K562 (cell line): ENCODE data around the gene RAB25. TPM values are rescaled to one million over a fixed set of nuclear protein-coding genes. Genes with fewer than 3 reads are reported as not detected.

ENCODE experiments used
- ATAC-seq: fragments of 200-7000 bp; cut with Tn5 transposase; 3 replicates; pipeline ENCODE4 v1.9.1; 2020; ENCODE audit warnings: moderate library complexity
- BruUV-seq: library from RNA; stranded (reverse); fragments of 400-500 nt; replicated peaks from 2 replicates; lab custom pipeline; 2021; lab: Mats Ljungman, UMichigan
- CTCF ChIA-PET: fragments of 300-600 bp; formaldehyde crosslinking; extraction: SDS; loops from one replicate; lab custom pipeline; 2021; ENCODE audit warnings: low intra/inter-chr PET ratio; lab: Yijun Ruan, JAX
- POLR2A ChIA-PET: fragments of 300-600, 350-650 bp; sonication (Branson Sonifier 250); formaldehyde crosslinking; extraction: SDS; loops from one replicate; lab custom pipeline; 2021; ENCODE audit warnings: antibody characterized with exemption, inconsistent platforms; lab: Yijun Ruan, JAX
- DNase-seq, 4 experiments: peaks; one replicate each; pipeline versions ENCODE4 v3.0.0 to v3.0.0-alpha.2; 2011 to 2018; ENCODE audit warnings: low spot score in 3 of 4, mixed read lengths in 3 of 4; ENCODE audit errors: extremely low read depth in 1 of 4
- FAIRE-seq: peaks from 2 replicates; lab custom pipeline; 2011; peaks lifted over from hg19 to GRCh38; lab: Jason Lieb, UNC
- H2AFZ ChIP-seq: 2 replicates; pipeline ENCODE4 v1.6.0; 2011; ENCODE audit warnings: low read depth, low read length, control low read depth, inconsistent platforms
- H3K27ac ChIP-seq: fragments of 200-600 bp; 3 replicates; pipeline ENCODE4 v1.8.0; 2011; ENCODE audit warnings: low read depth, mild to moderate bottlenecking, control low read depth, inconsistent platforms, low read length, moderate library complexity, mixed read lengths; ENCODE audit errors: extremely low read depth
- H3K27me3 ChIP-seq, 2 experiments: fragments of 300-600 bp in 1 of 2; 2 replicates in 1 of 2; 3 replicates in 1 of 2; pipeline versions ENCODE4 v1.6.0 to v1.8.0; 2011; ENCODE audit warnings: inconsistent platforms in 2 of 2, low read length in 2 of 2, mild to moderate bottlenecking in 1 of 2, mixed read lengths in 1 of 2, moderate library complexity in 1 of 2; ENCODE audit not compliant: control insufficient read depth in 2 of 2, insufficient read depth in 2 of 2
- H3K36me3 ChIP-seq: fragments of 300-600 bp; 3 replicates; pipeline ENCODE4 v1.8.0; 2011; ENCODE audit warnings: mild to moderate bottlenecking, low read length, inconsistent platforms; ENCODE audit not compliant: control insufficient read depth, insufficient read depth
- H3K4me1 ChIP-seq, 2 experiments: fragments of 200-600 bp in 1 of 2; replicated peaks in 1 of 2; 2 replicates in 1 of 2; 3 replicates in 1 of 2; pipeline versions ENCODE4 v1.5.1 to v1.8.0; 2011; ENCODE audit warnings: inconsistent platforms in 2 of 2, low read length in 2 of 2, mild to moderate bottlenecking in 1 of 2, mixed read lengths in 1 of 2, moderate library complexity in 1 of 2; ENCODE audit not compliant: control insufficient read depth in 2 of 2, insufficient read depth in 2 of 2
- H3K4me2 ChIP-seq: 2 replicates; pipeline ENCODE4 v1.6.1; 2011; ENCODE audit warnings: low read length, control low read depth, inconsistent platforms, mixed read lengths; ENCODE audit not compliant: insufficient read depth
- H3K4me3 ChIP-seq: fragments of 200-600 bp; sonication (generic), shearing (Covaris generic); 2 replicates; pipeline ENCODE4 v1.5.1; 2016; ENCODE audit warnings: control low read depth, inconsistent platforms
- H3K79me2 ChIP-seq: fragments of 200-600 bp; 3 replicates; pipeline ENCODE4 v1.8.0; 2011; ENCODE audit warnings: low read length, inconsistent platforms; ENCODE audit not compliant: control insufficient read depth, insufficient read depth
- H3K9ac ChIP-seq, 2 experiments: 2 replicates each; pipeline versions ENCODE4 v1.6.0 to v1.6.1; 2011; ENCODE audit warnings: low read depth in 2 of 2, low read length in 2 of 2, control low read depth in 1 of 2, inconsistent platforms in 1 of 2, mild to moderate bottlenecking in 1 of 2, mixed read lengths in 1 of 2; ENCODE audit not compliant: insufficient read depth in 1 of 2
- H3K9me1 ChIP-seq: one replicate; pipeline ENCODE4 v1.6.0; 2011; ENCODE audit warnings: inconsistent platforms, mild to moderate bottlenecking, low read length, moderate library complexity; ENCODE audit not compliant: control insufficient read depth, insufficient read depth
- H3K9me3 ChIP-seq: replicated peaks from 2 replicates; pipeline ENCODE4 v1.5.1; 2011; ENCODE audit warnings: low read depth, low read length, inconsistent platforms; ENCODE audit not compliant: control insufficient read depth, insufficient read depth
- H4K20me1 ChIP-seq: replicated peaks from 2 replicates; pipeline ENCODE4 v1.6.1; 2011; ENCODE audit warnings: low read length, inconsistent platforms, mixed read lengths; ENCODE audit not compliant: control insufficient read depth, insufficient read depth
- EGR1 ChIP-seq: fragments of 450-650 bp; conservative IDR thresholded peaks from 2 replicates; pipeline ENCODE4 v1.6.1; 2017; ENCODE audit warnings: mild to moderate bottlenecking
- EZH2 ChIP-seq: IDR thresholded peaks from 2 replicates; pipeline ENCODE4 v1.6.1; 2012; ENCODE audit warnings: low read depth, mild to moderate bottlenecking, inconsistent platforms, low read length, borderline replicate concordance
- MXI1 ChIP-seq: IDR thresholded peaks from 2 replicates; pipeline ENCODE4 v1.6.1; 2011; ENCODE audit warnings: low read depth, mild to moderate bottlenecking, improper control_type of control experiment, low read length
- OTX1 ChIP-seq: fragments of 450-650 bp; formaldehyde crosslinking; IDR thresholded peaks from 2 replicates; pipeline ENCODE4 v1.4.0; 2022; ENCODE audit warnings: mild to moderate bottlenecking
- POLR2AphosphoS5 ChIP-seq: IDR thresholded peaks from 2 replicates; pipeline ENCODE4 v1.6.1; 2011; ENCODE audit warnings: mild to moderate bottlenecking, low read depth, low read length, moderate library complexity; ENCODE audit not compliant: control insufficient read depth, insufficient read depth
- POLR2G ChIP-seq: fragments of 200-400 bp; formaldehyde crosslinking; IDR thresholded peaks from 2 replicates; pipeline ENCODE4 v1.6.1; 2017; ENCODE audit warnings: low read depth, mild to moderate bottlenecking, antibody characterized with exemption, low read length, moderate library complexity
- PTTG1 ChIP-seq: fragments of 450-650 bp; IDR thresholded peaks from 2 replicates; pipeline ENCODE4 v1.6.1; 2016; ENCODE audit warnings: low read depth, mild to moderate bottlenecking, missing genetic modification characterization, missing compliant biosample characterization
- STAG1 ChIP-seq: sonication (generic); formaldehyde crosslinking; IDR thresholded peaks from 2 replicates; pipeline ENCODE4 v1.5.0; 2020; ENCODE audit warnings: missing genetic modification reagents, borderline replicate concordance
- ZC3H11A ChIP-seq: IDR thresholded peaks from 2 replicates; pipeline ENCODE4 v1.6.1; 2012; ENCODE audit warnings: low read depth, low read length, improper control_type of control experiment
- ZNF212 ChIP-seq: fragments of 450-650 bp; formaldehyde crosslinking; IDR thresholded peaks from 2 replicates; pipeline ENCODE4 v1.4.0; 2020; ENCODE audit warnings: mild to moderate bottlenecking
- ZNF224 ChIP-seq: sonication (generic); formaldehyde crosslinking; IDR thresholded peaks from 2 replicates; pipeline ENCODE4 v1.8.0; 2022; ENCODE audit warnings: mild to moderate bottlenecking, missing genetic modification reagents
- ZNF644 ChIP-seq: fragments of 200-800 bp; sonication (Bioruptor generic); IDR thresholded peaks from 2 replicates; pipeline ENCODE4 v1.6.1; 2016; ENCODE audit warnings: low read depth, missing genetic modification characterization, missing compliant biosample characterization
- WGBS: fragments of 100-300 bp; shearing (Covaris generic); methylation state at CpG from one replicate; pipeline ENCODE4 v1.1.6; 2016; ENCODE audit warnings: low coverage, mixed read lengths; ENCODE audit not compliant: insufficient coverage; ENCODE audit errors: missing lambda C conversion rate; 5-methylcytosine and 5-hydroxymethylcytosine counted together
- in situ Hi-C: fragments of 300-500 bp; cut with MboI; formaldehyde crosslinking; loops from 4 replicates; pipeline ENCODE4 v1.15.0; 2018; ENCODE audit warnings: inconsistent platforms, mixed read lengths
- intact Hi-C: fragments of 100-400 bp; cut with micrococcal nuclease; formaldehyde crosslinking; loops from 2 replicates; pipeline ENCODE4 v1.14.2; 2022
- polyA plus RNA-seq, 8 experiments: library from polyadenylated mRNA; depleted of rRNA in 4 of 8; stranded (reverse) in 5 of 8; unstranded in 3 of 8; fragments of >200 nt; fragmentation: Nextera tagmentation in 2 of 8; fragmentation: Illumina TruSeq in 1 of 8; extraction: Ambion mirVana in 2 of 8; extraction: Trizol in 1 of 8; gene quantifications; 2 replicates each; pipeline versions ENCODE4 v1.2.1 to v1.2.3, GENCODE V29; 2011 to 2014; ENCODE audit warnings: inconsistent platforms in 1 of 8, missing spikeins in 1 of 8
- total RNA-seq, 7 experiments: library from RNA; depleted of rRNA in 6 of 7; stranded (reverse); fragments of >200 nt in 6 of 7; fragmentation: Illumina TruSeq in 2 of 7; extraction: Trizol in 2 of 7; gene quantifications; 2 replicates each; pipeline versions ENCODE4 v1.2.1 to v1.2.3, GENCODE V29; 2011 to 2021; ENCODE audit warnings: low replicate concordance in 1 of 7
- TF ChIP-seq, protein P1 (sequence below): fragments of 250-450 bp; sonication (Bioruptor Pico); IDR thresholded peaks from 2 replicates; pipeline ENCODE4 v1.8.0; 2021; ENCODE audit warnings: mild to moderate bottlenecking, moderate library complexity
- TF ChIP-seq, protein P2 (sequence below), 3 experiments: fragments of 200-800 bp in 1 of 3; sonication (Bioruptor generic) in 1 of 3; sonication (generic) in 1 of 3; formaldehyde crosslinking in 1 of 3; IDR thresholded peaks; 2 replicates each; pipeline versions ENCODE4 v1.6.1 to v1.8.0; 2016 to 2022; ENCODE audit warnings: mild to moderate bottlenecking in 2 of 3, missing compliant biosample characterization in 2 of 3, missing genetic modification characterization in 2 of 3, missing genetic modification reagents in 1 of 3
- TF ChIP-seq, protein P3 (sequence below): IDR thresholded peaks from 2 replicates; pipeline ENCODE4 v1.6.1; 2016; ENCODE audit warnings: missing genetic modification characterization, missing compliant biosample characterization
- TF ChIP-seq, protein P4 (sequence below): sonication (generic); formaldehyde crosslinking; IDR thresholded peaks from 2 replicates; pipeline ENCODE4 v1.9.0; 2022; ENCODE audit warnings: mild to moderate bottlenecking, missing genetic modification reagents

Gene RAB25
- total and polyA plus RNA-seq, 9 of the 15 experiments (the other 6 are each of a cell fraction or from before 2014, with no cell fraction given): 0.10 to 0.27 (median 0.13) TPM; not detected in 6

DNA sequence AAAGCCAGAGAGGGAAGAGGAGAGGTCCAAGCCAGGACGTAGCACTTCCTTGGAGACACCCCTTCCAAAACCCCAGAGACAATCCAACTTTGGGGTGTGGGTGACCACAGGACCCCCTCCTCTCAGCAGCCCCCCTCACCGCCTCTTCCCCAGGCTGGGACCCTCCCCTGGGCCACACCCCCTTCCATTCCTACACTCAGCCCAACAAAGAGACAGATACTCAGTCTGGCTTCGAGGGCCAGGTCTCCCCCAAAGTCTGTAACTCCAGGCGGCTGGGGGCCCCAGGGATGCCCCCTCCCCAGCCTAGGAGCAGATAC, 19.9 kb downstream of the RAB25 start (continued):
- TF ChIP-seq, protein P1, sequence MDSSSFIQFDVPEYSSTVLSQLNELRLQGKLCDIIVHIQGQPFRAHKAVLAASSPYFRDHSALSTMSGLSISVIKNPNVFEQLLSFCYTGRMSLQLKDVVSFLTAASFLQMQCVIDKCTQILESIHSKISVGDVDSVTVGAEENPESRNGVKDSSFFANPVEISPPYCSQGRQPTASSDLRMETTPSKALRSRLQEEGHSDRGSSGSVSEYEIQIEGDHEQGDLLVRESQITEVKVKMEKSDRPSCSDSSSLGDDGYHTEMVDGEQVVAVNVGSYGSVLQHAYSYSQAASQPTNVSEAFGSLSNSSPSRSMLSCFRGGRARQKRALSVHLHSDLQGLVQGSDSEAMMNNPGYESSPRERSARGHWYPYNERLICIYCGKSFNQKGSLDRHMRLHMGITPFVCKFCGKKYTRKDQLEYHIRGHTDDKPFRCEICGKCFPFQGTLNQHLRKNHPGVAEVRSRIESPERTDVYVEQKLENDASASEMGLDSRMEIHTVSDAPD (CRISPR knock-in tag): no peak
- TF ChIP-seq ZNF644: no peak
- no peak for TF ChIP-seq POLR2AphosphoS5
- no peak for TF ChIP-seq EZH2
- no peak for TF ChIP-seq MXI1
- TF ChIP-seq EGR1: no peak
- TF ChIP-seq, all 486 proteins: peak for 0

DNA sequence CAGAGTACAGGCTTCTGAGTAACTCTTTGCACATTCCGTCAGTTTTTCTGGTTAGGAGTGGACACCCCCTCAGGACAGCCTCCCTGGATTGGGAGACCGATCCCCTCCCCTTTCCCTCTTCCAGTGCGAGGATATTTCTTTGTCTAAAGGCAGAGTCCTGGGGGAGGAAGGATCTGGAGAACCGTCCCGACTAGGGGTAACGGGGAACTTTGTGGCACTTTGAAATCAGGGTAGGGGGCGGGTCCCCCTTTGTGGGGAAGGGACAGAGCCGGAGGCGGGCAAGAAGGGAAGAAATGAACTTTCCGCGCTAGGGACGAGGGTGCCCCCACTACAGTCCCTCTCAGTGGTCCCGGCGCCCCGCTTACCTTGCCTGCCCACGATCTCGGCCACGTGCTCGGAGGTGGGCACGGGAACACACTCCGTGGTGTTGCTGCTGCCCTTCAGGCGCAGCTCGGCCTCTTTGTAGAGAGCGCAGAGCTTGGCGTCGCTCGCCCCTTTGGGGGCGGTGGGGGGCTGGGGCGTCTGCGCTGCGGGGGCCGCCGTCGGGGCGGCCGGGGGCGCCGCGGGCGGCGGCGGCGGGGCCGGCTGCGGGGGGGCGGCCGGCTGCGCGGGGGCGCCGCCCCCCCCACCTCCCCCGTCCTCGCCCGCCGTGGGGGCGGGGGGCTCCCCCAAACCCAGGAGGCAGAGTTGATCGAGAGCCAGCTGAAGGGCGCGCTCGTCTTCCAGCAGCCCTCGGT, 20.4 kb downstream of the RAB25 start:
- Histone ChIP-seq H3K9me1 (peaks cover 2% of the 10 kb centered on the region), H3K27ac (peak overlapping the region; percentile 60; the same call in 2 of the 3 replicates), H3K79me2 (peaks cover 15% of the 10 kb centered on the region), H3K9me3 (no peaks in the 10 kb centered on the region), H2AFZ (peak overlapping the region; percentile 91), H3K9ac (peak overlapping the region; percentile 73 to 94), H4K20me1 (no peaks in the 10 kb centered on the region), H3K36me3 (peaks cover 16% of the 10 kb centered on the region; the same call in 1 of the 3 replicates), H3K4me2 (peak overlapping the region; percentile 85), H3K4me1 (peaks cover 13 to 41% of the 10 kb centered on the region in 2 experiments), H3K4me3 (peak overlapping the region; percentile 55), H3K27me3 (no peaks in the 10 kb centered on the region)
- ChIA-PET POLR2A (no interaction called here), CTCF (no interaction called here)
- TSS peak; percentile 42 for BruUV-seq
- FAIRE-seq (peak; percentile 44), DNase-seq (peak in 2 of 4 experiments; percentile 73 to 74), ATAC-seq (no peak)
- in situ Hi-C loops (no loop called here), intact Hi-C loops (loop anchor here (10.0 kb wide), 1 partner anchor 283 kb away; the partner anchor contains the start of gene RHBG)
- WGBS: 10% methylated on average over 16 of the region's 61 CpGs
- TF ChIP-seq STAG1 (CRISPR knock-in tag) (no peak), ZNF224 (no peak), ZC3H11A (no peak), PTTG1 (tag) (no peak), EGR1 (peak; percentile 6; the same call in 1 of the 2 replicates), OTX1 (no peak), POLR2G (0 out of 2 replicates have a peak, but pooled peaks have one; percentile 18), ZNF212 (CRISPR knock-in tag) (no peak)
- TF ChIP-seq, protein P2, sequence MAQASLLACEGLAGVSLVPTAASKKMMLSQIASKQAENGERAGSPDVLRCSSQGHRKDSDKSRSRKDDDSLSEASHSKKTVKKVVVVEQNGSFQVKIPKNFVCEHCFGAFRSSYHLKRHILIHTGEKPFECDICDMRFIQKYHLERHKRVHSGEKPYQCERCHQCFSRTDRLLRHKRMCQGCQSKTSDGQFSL (CRISPR knock-in tag; IDR thresholded peaks at IDR 0.05): 0 out of 2 replicates have a peak, but pooled peaks have one; percentile 47
- TF ChIP-seq, protein P2 (tag; IDR thresholded peaks at IDR 0.05): peak in 1 of 2 experiments; percentile 32; a peak in 1 of 4 replicates
- TF ChIP-seq, protein P3, sequence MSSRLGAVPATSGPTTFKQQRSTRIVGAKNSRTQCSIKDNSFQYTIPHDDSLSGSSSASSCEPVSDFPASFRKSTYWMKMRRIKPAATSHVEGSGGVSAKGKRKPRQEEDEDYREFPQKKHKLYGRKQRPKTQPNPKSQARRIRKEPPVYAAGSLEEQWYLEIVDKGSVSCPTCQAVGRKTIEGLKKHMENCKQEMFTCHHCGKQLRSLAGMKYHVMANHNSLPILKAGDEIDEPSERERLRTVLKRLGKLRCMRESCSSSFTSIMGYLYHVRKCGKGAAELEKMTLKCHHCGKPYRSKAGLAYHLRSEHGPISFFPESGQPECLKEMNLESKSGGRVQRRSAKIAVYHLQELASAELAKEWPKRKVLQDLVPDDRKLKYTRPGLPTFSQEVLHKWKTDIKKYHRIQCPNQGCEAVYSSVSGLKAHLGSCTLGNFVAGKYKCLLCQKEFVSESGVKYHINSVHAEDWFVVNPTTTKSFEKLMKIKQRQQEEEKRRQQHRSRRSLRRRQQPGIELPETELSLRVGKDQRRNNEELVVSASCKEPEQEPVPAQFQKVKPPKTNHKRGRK (tag): no peak
- TF ChIP-seq, protein P4, sequence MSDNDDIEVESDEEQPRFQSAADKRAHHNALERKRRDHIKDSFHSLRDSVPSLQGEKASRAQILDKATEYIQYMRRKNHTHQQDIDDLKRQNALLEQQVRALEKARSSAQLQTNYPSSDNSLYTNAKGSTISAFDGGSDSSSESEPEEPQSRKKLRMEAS: peak; percentile 85
